Fibroblast of lung (primary cell): ENCODE measurements around the gene AP1G2.

Experiments used
- CTCF ChIP-seq, 2 donors: IDR thresholded peaks in 1 of 2; conservative IDR thresholded peaks in 1 of 2; 1 replicate in 1 of 2; 2 replicates in 1 of 2; pipeline ENCODE4 v1.5.1; 2011 to 2012; ENCODE audit warnings: low read length in 2 of 2, control low read depth in 1 of 2, inconsistent platforms in 1 of 2, low read depth in 1 of 2, mild to moderate bottlenecking in 1 of 2
- EZH2 ChIP-seq: IDR thresholded peaks from 2 replicates; pipeline ENCODE4 v1.5.1; 2012; ENCODE audit warnings: low read length, control low read depth, mild to moderate bottlenecking; ENCODE audit errors: missing control alignments

DNA sequence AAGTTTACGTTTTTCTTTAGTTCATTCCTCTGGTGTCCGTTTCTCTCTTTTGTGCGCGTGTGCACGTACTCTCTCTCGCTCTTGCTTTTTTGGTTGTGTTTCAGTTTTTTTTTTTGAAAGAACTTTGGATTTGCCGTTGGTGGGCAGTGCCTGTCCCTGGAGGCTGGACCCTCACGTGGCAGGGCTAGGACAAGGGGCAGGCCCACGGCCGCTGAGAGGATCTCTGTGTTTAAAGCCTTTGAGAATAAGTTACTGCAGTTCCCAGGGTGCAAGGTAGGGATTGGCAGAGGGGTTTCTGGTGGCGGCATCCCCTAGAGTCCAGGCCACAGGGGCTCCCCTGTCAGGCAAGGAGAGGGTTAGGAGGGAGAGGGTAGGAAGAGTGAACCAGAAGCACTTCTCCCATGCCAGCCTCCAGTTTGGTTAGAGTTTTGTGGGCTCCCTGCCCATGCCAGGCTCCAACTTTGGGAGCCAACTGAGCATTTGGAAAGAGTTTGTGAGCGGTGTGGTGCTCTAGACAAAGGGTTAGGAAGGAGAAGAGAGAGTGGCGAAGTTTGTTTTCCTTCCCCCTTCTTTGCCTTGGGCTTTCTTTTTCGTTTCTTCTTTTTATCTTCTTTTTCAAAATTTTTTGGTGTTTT is 46.6 kb downstream of the AP1G2 start:
- TF ChIP-seq CTCF (conservative IDR thresholded peaks at IDR 0.05 in 1 of 2, IDR thresholded peaks at IDR 0.05 in 1 of 2; ENCODE audit: low read depth in 1 of 2, low read length in 2 of 2) = no peak
- no peak for TF ChIP-seq EZH2
